ENCODE data around the gene VTI1B.
A peak's percentile ranks its signal among the peaks of the same experiment; 100 is the strongest.

The VTI1B gene

DNA sequence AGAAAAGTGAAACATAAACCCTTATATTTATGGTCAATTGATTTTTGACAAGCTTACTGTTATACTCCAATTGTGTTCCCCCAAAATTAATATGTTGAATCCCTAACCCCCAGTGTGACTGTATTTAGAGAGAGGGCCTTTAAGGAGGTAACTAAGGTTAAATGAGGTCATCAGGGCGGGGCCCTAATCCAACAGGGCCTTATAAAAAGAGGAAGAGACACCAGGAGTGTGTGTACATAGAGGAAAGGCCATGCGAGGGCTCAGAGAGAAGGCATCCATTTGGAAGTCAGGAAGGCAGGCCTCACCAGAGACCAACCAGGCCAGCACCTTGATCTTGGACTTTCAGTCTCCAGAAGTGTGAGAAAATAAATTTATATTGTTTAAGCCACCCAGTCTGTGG is 6.5 kb upstream of the VTI1B start:
- Histone ChIP-seq H3K4me3 (ENCODE audit: low read depth in 1 of 2, low read length in 2 of 2) (no peak overlapping the region), H3K9ac (ENCODE audit: low read depth in 1 of 2, low read length in 2 of 2) (no peak overlapping the region), H3K27me3 (ENCODE audit: control insufficient read depth in 1 of 2, insufficient read depth in 2 of 2, low read length in 2 of 2) (no peaks in the 10 kb centered on the region), H3K27ac (ENCODE audit: low read depth, low read length) (no peak overlapping the region), H3K4me1 (ENCODE audit: control insufficient read depth in 1 of 2, insufficient read depth in 2 of 2, low read length in 2 of 2) (no peaks in the 10 kb centered on the region), H3K36me3 (ENCODE audit: control insufficient read depth in 1 of 2, insufficient read depth in 2 of 2, low read length in 2 of 2) (peaks cover 7 to 34% of the 10 kb centered on the region in 2 donors), H3K9me3 (ENCODE audit: control insufficient read depth in 1 of 2, low read length in 2 of 2) (no peaks in the 10 kb centered on the region)

DNA sequence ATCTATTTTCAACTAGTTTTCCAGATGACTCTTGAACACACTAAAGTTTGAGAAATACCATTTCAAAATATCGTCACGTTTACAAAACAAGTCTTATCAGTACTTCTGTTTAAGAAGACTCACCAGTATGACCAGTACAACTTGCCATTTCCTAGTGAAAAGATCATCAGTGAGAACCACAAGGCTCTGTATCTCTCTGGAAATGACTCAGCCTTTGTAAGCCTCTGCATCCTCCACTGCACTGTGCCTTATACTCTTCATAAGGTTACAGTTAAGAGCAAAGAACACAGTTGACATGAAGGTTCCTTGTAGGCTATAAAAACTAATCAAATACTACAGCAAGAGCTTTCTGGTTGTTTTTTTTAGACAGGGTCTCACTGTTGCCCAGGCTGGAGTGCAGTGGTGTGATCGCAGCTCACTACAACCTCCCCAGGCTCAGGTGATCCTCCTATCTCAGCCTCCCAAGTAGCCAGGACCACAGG is 5.7 kb upstream of the VTI1B start:
- H3K36me3 ChIP-seq (ENCODE audit: control insufficient read depth in 1 of 2, insufficient read depth in 2 of 2, low read length in 2 of 2): peaks cover 4 to 30% of the 10 kb centered on the region in 2 donors
- H3K4me3 ChIP-seq (ENCODE audit: low read depth in 1 of 2, low read length in 2 of 2): no peak overlapping the region
- no peaks in the 10 kb centered on the region for H3K9me3 ChIP-seq (ENCODE audit: control insufficient read depth in 1 of 2, low read length in 2 of 2)
- H3K9ac ChIP-seq (ENCODE audit: low read depth in 1 of 2, low read length in 2 of 2): no peak overlapping the region
- H3K27me3 ChIP-seq (ENCODE audit: control insufficient read depth in 1 of 2, insufficient read depth in 2 of 2, low read length in 2 of 2): no peaks in the 10 kb centered on the region
- H3K4me1 ChIP-seq (ENCODE audit: control insufficient read depth in 1 of 2, insufficient read depth in 2 of 2, low read length in 2 of 2): peaks cover 0 to 3% of the 10 kb centered on the region in 2 donors
- no peak overlapping the region for H3K27ac ChIP-seq (ENCODE audit: low read depth, low read length)

DNA sequence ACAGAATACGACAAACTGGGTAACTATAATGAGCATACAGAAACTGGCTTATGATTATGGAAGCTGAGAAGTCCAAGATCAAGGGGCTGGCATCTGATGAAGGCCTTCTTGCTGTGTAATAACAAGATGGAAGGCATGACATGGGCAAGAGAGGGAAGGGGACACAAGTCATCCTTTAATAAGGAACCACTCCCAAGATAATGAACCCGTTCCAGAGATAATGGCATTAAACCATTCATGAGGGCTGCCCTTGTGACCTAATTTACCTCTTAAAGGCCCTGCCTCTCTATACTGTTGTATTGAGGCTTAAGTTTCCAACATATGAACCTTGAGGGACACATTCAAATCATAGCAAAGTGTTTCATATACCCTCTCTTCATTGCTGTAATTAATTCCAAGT is 4.6 kb upstream of the VTI1B start:
- Histone ChIP-seq H3K36me3 (ENCODE audit: control insufficient read depth in 1 of 2, insufficient read depth in 2 of 2, low read length in 2 of 2) (peaks cover 0 to 25% of the 10 kb centered on the region in 2 donors), H3K27me3 (ENCODE audit: control insufficient read depth in 1 of 2, insufficient read depth in 2 of 2, low read length in 2 of 2) (no peaks in the 10 kb centered on the region), H3K27ac (ENCODE audit: low read depth, low read length) (no peak overlapping the region), H3K9me3 (ENCODE audit: control insufficient read depth in 1 of 2, low read length in 2 of 2) (no peaks in the 10 kb centered on the region), H3K4me1 (ENCODE audit: control insufficient read depth in 1 of 2, insufficient read depth in 2 of 2, low read length in 2 of 2) (peaks cover 0 to 7% of the 10 kb centered on the region in 2 donors), H3K4me3 (ENCODE audit: low read depth in 1 of 2, low read length in 2 of 2) (no peak overlapping the region), H3K9ac (ENCODE audit: low read depth in 1 of 2, low read length in 2 of 2) (no peak overlapping the region)

DNA sequence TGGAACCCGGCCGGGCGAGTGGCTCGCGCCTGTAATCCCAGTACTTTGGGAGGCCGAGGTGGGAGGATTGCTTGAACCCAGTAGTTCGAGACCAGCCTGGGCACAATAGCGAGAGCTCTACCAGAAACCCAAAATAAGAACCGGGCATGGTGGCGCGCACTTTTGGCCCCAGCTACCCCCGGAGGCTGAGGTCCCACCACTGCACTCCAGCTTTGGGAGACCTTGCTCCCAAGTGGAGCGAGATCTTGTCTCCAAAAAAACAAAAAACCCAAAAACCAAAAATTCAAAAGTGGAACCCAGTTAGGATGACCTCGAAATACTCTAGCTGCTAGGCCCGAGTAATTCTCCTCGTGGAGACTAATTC is 769 bp upstream of the VTI1B start:
- Histone ChIP-seq H3K36me3 (ENCODE audit: control insufficient read depth in 1 of 2, insufficient read depth in 2 of 2, low read length in 2 of 2) (peaks cover 0 to 21% of the 10 kb centered on the region in 2 donors), H3K9me3 (ENCODE audit: control insufficient read depth in 1 of 2, low read length in 2 of 2) (no peaks in the 10 kb centered on the region), H3K27me3 (ENCODE audit: control insufficient read depth in 1 of 2, insufficient read depth in 2 of 2, low read length in 2 of 2) (no peaks in the 10 kb centered on the region), H3K27ac (ENCODE audit: low read depth, low read length) (peak overlapping the region; percentile 97), H3K9ac (ENCODE audit: low read depth in 1 of 2, low read length in 2 of 2) (peak overlapping the region; percentile 72 to 95), H3K4me3 (ENCODE audit: low read depth in 1 of 2, low read length in 2 of 2) (peak overlapping the region; percentile 79 to 98), H3K4me1 (ENCODE audit: control insufficient read depth in 1 of 2, insufficient read depth in 2 of 2, low read length in 2 of 2) (peaks cover 14 to 21% of the 10 kb centered on the region in 2 donors)

DNA sequence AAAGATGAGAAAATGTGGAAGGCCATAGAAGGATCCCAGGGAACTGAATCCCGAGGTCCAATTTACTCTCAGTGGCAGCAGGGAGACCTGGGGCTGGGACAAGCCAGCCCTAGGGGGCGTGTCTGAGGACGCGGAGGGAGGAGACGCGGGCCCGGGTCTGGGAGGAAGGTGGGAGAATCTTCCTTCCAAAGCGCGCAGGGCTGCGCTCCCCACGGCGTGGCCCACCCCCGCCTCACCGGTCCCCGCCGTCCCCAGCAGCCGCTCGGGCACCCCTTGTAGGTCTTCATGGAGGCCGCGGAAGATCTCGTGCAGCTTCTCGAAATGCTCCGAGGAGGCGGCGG is 323 bp downstream of the VTI1B start:
- H3K27me3 ChIP-seq (ENCODE audit: control insufficient read depth in 1 of 2, insufficient read depth in 2 of 2, low read length in 2 of 2): no peaks in the 10 kb centered on the region
- peak overlapping the region; percentile 97 for H3K27ac ChIP-seq (ENCODE audit: low read depth, low read length)
- H3K36me3 ChIP-seq (ENCODE audit: control insufficient read depth in 1 of 2, insufficient read depth in 2 of 2, low read length in 2 of 2): peaks cover 0 to 20% of the 10 kb centered on the region in 2 donors
- peak overlapping the region; percentile 72 to 95 for H3K9ac ChIP-seq (ENCODE audit: low read depth in 1 of 2, low read length in 2 of 2)
- H3K9me3 ChIP-seq (ENCODE audit: control insufficient read depth in 1 of 2, low read length in 2 of 2): no peaks in the 10 kb centered on the region
- peak overlapping the region; percentile 79 to 98 for H3K4me3 ChIP-seq (ENCODE audit: low read depth in 1 of 2, low read length in 2 of 2)
- peaks cover 14 to 21% of the 10 kb centered on the region in 2 donors for H3K4me1 ChIP-seq (ENCODE audit: control insufficient read depth in 1 of 2, insufficient read depth in 2 of 2, low read length in 2 of 2)

DNA sequence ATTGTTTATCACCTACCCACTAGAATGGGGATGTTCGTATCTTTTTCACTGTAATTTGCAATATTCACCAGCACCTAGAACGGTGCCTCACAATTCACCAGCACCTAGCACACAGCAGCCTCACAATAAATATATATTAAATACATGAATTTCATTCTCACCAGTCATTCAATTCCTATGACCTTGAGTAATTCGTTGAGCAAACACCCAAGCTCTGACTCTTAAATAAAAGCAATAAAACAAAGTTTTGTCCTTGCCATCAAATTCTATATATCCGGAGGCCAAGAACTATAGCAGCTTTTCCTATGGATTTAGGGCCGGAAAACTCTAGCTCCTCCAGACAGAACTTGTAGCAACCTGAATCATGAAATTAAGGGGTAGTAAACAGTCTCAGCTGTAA is 981 bp downstream of the VTI1B start:
- Histone ChIP-seq H3K4me1 (ENCODE audit: control insufficient read depth in 1 of 2, insufficient read depth in 2 of 2, low read length in 2 of 2) (peaks cover 14 to 21% of the 10 kb centered on the region in 2 donors), H3K4me3 (ENCODE audit: low read depth in 1 of 2, low read length in 2 of 2) (peak overlapping the region; percentile 79 to 98), H3K27ac (ENCODE audit: low read depth, low read length) (no peak overlapping the region), H3K36me3 (ENCODE audit: control insufficient read depth in 1 of 2, insufficient read depth in 2 of 2, low read length in 2 of 2) (peaks cover 0 to 15% of the 10 kb centered on the region in 2 donors), H3K27me3 (ENCODE audit: control insufficient read depth in 1 of 2, insufficient read depth in 2 of 2, low read length in 2 of 2) (no peaks in the 10 kb centered on the region), H3K9ac (ENCODE audit: low read depth in 1 of 2, low read length in 2 of 2) (peak overlapping the region; percentile 72 to 95), H3K9me3 (ENCODE audit: control insufficient read depth in 1 of 2, low read length in 2 of 2) (no peaks in the 10 kb centered on the region)

DNA sequence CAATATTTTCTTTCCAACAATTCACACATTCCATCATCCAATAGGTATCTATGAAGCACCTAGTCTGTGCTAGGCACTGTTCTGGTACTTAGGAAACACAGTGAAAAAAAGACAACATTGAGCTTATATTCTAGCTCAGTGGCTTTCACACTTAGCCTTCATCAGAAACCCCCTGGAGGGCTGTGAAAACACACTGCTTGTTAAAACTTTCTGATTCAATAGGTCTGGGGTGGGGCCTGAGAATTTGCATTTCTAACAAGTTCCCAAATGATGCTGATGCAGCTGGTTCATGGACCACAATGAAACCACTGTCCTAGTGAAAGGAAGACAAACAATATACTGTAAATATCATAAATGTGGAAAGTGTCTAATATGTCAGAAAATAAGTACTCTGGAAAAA is 5.9 kb downstream of the VTI1B start:
- H3K27me3 ChIP-seq (ENCODE audit: control insufficient read depth in 1 of 2, insufficient read depth in 2 of 2, low read length in 2 of 2): no peaks in the 10 kb centered on the region
- peaks cover 14 to 18% of the 10 kb centered on the region in 2 donors for H3K4me1 ChIP-seq (ENCODE audit: control insufficient read depth in 1 of 2, insufficient read depth in 2 of 2, low read length in 2 of 2)
- H3K9ac ChIP-seq (ENCODE audit: low read depth in 1 of 2, low read length in 2 of 2): no peak overlapping the region
- H3K27ac ChIP-seq (ENCODE audit: low read depth, low read length): no peak overlapping the region
- no peaks in the 10 kb centered on the region for H3K9me3 ChIP-seq (ENCODE audit: control insufficient read depth in 1 of 2, low read length in 2 of 2)
- peaks cover 0 to 6% of the 10 kb centered on the region in 2 donors for H3K36me3 ChIP-seq (ENCODE audit: control insufficient read depth in 1 of 2, insufficient read depth in 2 of 2, low read length in 2 of 2)
- no peak overlapping the region for H3K4me3 ChIP-seq (ENCODE audit: low read depth in 1 of 2, low read length in 2 of 2)

DNA sequence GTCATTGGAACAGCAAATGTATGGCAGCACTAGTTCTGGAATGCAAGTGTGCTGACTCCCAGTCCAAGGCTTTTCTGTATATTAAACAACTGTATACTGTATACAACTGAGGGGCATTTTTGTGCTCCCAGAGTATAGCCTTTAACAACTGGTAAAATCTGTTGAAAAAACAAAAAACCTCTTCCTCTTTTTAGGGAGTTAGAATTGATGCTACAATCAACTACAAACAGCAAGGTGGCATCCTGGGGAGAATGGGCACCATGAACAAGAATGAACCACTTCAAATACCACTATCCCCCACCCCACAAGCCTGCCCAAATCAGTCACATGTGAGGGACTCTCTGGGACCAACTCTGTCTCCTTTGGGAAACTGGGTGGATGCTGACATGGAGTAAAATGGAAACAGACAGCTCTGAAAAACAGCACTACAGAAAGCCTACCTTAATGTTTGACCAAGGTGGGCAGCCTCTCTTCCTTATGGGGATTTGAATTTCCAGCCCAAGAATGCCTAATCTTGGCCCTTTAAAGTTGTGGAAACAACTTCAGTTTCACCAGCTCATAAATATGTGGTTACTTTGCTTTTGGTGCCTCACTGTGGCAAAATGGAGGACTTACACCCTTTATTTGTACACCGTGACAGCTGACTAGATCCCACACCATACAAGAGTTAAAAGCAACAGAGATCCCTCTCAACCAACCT is 7.5 kb downstream of the VTI1B start:
- no peaks in the 10 kb centered on the region for H3K27me3 ChIP-seq (ENCODE audit: control insufficient read depth in 1 of 2, insufficient read depth in 2 of 2, low read length in 2 of 2)
- no peak overlapping the region for H3K4me3 ChIP-seq (ENCODE audit: low read depth in 1 of 2, low read length in 2 of 2)
- H3K9ac ChIP-seq (ENCODE audit: low read depth in 1 of 2, low read length in 2 of 2): no peak overlapping the region
- H3K27ac ChIP-seq (ENCODE audit: low read depth, low read length): no peak overlapping the region
- no peaks in the 10 kb centered on the region for H3K9me3 ChIP-seq (ENCODE audit: control insufficient read depth in 1 of 2, low read length in 2 of 2)
- H3K36me3 ChIP-seq (ENCODE audit: control insufficient read depth in 1 of 2, insufficient read depth in 2 of 2, low read length in 2 of 2): peaks cover 0 to 6% of the 10 kb centered on the region in 2 donors
- peaks cover 4 to 7% of the 10 kb centered on the region in 2 donors for H3K4me1 ChIP-seq (ENCODE audit: control insufficient read depth in 1 of 2, insufficient read depth in 2 of 2, low read length in 2 of 2)

DNA sequence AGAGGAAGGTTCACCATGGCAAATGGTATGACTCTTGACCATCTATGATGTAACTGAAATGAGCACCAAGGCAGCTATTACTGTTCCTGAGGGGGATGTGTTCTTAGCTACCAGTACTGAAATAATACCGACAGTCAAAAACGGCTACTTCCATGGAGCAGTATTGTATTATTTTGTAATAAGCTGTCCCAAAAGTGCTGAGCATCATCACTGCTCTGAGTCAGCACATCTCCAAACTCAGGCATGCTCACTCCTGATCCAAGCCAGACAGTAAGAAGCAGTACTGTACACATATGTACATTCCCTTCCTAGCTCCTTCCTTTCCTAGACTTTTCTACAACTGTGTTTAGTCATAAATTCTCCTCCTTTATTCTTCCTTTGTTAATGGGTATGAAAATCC is 8.6 kb downstream of the VTI1B start:
- H3K27ac ChIP-seq (ENCODE audit: low read depth, low read length): no peak overlapping the region
- H3K4me3 ChIP-seq (ENCODE audit: low read depth in 1 of 2, low read length in 2 of 2): no peak overlapping the region
- peaks cover 4 to 7% of the 10 kb centered on the region in 2 donors for H3K4me1 ChIP-seq (ENCODE audit: control insufficient read depth in 1 of 2, insufficient read depth in 2 of 2, low read length in 2 of 2)
- H3K9ac ChIP-seq (ENCODE audit: low read depth in 1 of 2, low read length in 2 of 2): no peak overlapping the region
- peaks cover 0 to 6% of the 10 kb centered on the region in 2 donors for H3K36me3 ChIP-seq (ENCODE audit: control insufficient read depth in 1 of 2, insufficient read depth in 2 of 2, low read length in 2 of 2)
- H3K27me3 ChIP-seq (ENCODE audit: control insufficient read depth in 1 of 2, insufficient read depth in 2 of 2, low read length in 2 of 2): no peaks in the 10 kb centered on the region
- no peaks in the 10 kb centered on the region for H3K9me3 ChIP-seq (ENCODE audit: control insufficient read depth in 1 of 2, low read length in 2 of 2)

DNA sequence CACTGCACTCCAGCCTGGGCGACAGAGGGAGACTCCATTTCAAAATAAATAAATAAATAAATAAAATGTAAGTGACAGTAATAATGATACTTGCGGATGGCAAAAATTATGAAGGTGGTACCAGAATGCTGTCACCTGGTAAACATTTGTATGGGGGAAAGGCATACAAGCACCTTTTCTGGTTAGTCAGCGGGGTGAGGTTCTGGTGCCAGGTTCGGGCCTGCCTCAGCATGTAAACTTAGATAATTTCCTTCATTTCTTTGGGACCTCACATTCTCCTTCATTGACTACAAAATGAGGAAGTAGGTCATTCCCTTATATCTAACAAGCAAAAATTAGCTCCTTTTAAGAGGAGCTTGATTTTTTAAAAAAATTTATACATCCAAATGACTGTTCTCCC is 10.8 kb downstream of the VTI1B start:
- Histone ChIP-seq H3K9ac (ENCODE audit: low read depth in 1 of 2, low read length in 2 of 2) (no peak overlapping the region), H3K9me3 (ENCODE audit: control insufficient read depth in 1 of 2, low read length in 2 of 2) (no peaks in the 10 kb centered on the region), H3K27me3 (ENCODE audit: control insufficient read depth in 1 of 2, insufficient read depth in 2 of 2, low read length in 2 of 2) (no peaks in the 10 kb centered on the region), H3K4me1 (ENCODE audit: control insufficient read depth in 1 of 2, insufficient read depth in 2 of 2, low read length in 2 of 2) (peaks cover 4 to 7% of the 10 kb centered on the region in 2 donors), H3K36me3 (ENCODE audit: control insufficient read depth in 1 of 2, insufficient read depth in 2 of 2, low read length in 2 of 2) (peaks cover 3 to 12% of the 10 kb centered on the region in 2 donors), H3K27ac (ENCODE audit: low read depth, low read length) (no peak overlapping the region), H3K4me3 (ENCODE audit: low read depth in 1 of 2, low read length in 2 of 2) (no peak overlapping the region)

Data from duodenal mucosa (tissue), 2 donors.